GM12878 (cell line): ENCODE data around the gene SOX12. TPM values are rescaled to one million over a fixed set of nuclear protein-coding genes. Genes with fewer than 3 reads are reported as not detected.

Source experiments
- MTA3 ChIP-seq: IDR thresholded peaks from 2 replicates; pipeline ENCODE4 v1.6.1; 2012; ENCODE audit warnings: low read length, inconsistent platforms, borderline replicate concordance
- NFXL1 ChIP-seq: fragments of 450-650 bp; IDR thresholded peaks from 2 replicates; pipeline ENCODE4 v1.6.1; 2017; ENCODE audit warnings: antibody characterized with exemption, mild to moderate bottlenecking, borderline replicate concordance
- RB1 ChIP-seq: fragments of 450-650 bp; formaldehyde crosslinking; IDR thresholded peaks from 2 replicates; pipeline ENCODE4 v1.6.1; 2017; ENCODE audit warnings: mild to moderate bottlenecking, borderline replicate concordance
- SIN3A ChIP-seq: IDR thresholded peaks from 2 replicates; pipeline ENCODE4 v1.6.1; 2012; ENCODE audit warnings: low read depth, low read length, improper control_type of control experiment
- SPI1 ChIP-seq: IDR thresholded peaks from 2 replicates; pipeline ENCODE4 v1.6.1; 2011; ENCODE audit warnings: low read depth, mild to moderate bottlenecking, low read length, moderate library complexity, borderline replicate concordance; ENCODE audit not compliant: insufficient read depth
- TCF7 ChIP-seq: IDR thresholded peaks from 2 replicates; pipeline ENCODE4 v1.6.1; 2014; ENCODE audit warnings: antibody characterized with exemption, borderline replicate concordance
- polyA plus RNA-seq, 11 experiments: library from polyadenylated mRNA; depleted of rRNA in 4 of 11; unstranded in 6 of 11; stranded (reverse) in 5 of 11; fragments of >200 nt; fragmentation: Nextera tagmentation in 4 of 11; fragmentation: Illumina TruSeq in 1 of 11; extraction: Ambion mirVana in 4 of 11; extraction: Trizol in 1 of 11; gene quantifications; 1 replicate in 1 of 11; 2 replicates in 10 of 11; pipeline versions ENCODE4 v1.2.1 to v1.2.3, GENCODE V29; 2011 to 2016; ENCODE audit warnings: inconsistent platforms in 2 of 11, missing spikeins in 2 of 11, low read depth in 1 of 11
- total RNA-seq, 4 experiments: library from RNA; depleted of rRNA in 3 of 4; stranded (reverse); fragments of >200 nt in 3 of 4; fragmentation: Illumina TruSeq in 1 of 4; extraction: Trizol in 1 of 4; gene quantifications; 2 replicates each; pipeline versions ENCODE4 v1.2.1 to v1.2.3, GENCODE V29; 2013 to 2021
- TF ChIP-seq, protein P1 (sequence below): IDR thresholded peaks from 2 replicates; pipeline ENCODE4 v1.6.1; 2012; ENCODE audit warnings: improper control_type of control experiment, low read depth, low read length; ENCODE audit not compliant: insufficient replicate concordance

The SOX12 gene
- total and polyA plus RNA-seq, 10 of the 15 experiments (the other 5 are each of a cell fraction or from before 2014, with no cell fraction given): 0.50 to 17.9 (median 1.4) TPM

- TF ChIP-seq, protein P1, sequence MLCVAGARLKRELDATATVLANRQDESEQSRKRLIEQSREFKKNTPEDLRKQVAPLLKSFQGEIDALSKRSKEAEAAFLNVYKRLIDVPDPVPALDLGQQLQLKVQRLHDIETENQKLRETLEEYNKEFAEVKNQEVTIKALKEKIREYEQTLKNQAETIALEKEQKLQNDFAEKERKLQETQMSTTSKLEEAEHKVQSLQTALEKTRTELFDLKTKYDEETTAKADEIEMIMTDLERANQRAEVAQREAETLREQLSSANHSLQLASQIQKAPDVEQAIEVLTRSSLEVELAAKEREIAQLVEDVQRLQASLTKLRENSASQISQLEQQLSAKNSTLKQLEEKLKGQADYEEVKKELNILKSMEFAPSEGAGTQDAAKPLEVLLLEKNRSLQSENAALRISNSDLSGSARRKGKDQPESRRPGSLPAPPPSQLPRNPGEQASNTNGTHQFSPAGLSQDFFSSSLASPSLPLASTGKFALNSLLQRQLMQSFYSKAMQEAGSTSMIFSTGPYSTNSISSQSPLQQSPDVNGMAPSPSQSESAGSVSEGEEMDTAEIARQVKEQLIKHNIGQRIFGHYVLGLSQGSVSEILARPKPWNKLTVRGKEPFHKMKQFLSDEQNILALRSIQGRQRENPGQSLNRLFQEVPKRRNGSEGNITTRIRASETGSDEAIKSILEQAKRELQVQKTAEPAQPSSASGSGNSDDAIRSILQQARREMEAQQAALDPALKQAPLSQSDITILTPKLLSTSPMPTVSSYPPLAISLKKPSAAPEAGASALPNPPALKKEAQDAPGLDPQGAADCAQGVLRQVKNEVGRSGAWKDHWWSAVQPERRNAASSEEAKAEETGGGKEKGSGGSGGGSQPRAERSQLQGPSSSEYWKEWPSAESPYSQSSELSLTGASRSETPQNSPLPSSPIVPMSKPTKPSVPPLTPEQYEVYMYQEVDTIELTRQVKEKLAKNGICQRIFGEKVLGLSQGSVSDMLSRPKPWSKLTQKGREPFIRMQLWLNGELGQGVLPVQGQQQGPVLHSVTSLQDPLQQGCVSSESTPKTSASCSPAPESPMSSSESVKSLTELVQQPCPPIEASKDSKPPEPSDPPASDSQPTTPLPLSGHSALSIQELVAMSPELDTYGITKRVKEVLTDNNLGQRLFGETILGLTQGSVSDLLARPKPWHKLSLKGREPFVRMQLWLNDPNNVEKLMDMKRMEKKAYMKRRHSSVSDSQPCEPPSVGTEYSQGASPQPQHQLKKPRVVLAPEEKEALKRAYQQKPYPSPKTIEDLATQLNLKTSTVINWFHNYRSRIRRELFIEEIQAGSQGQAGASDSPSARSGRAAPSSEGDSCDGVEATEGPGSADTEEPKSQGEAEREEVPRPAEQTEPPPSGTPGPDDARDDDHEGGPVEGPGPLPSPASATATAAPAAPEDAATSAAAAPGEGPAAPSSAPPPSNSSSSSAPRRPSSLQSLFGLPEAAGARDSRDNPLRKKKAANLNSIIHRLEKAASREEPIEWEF: no peak
- peak; percentile 71; the same call in 1 of the 2 replicates for TF ChIP-seq RB1
- no peak for TF ChIP-seq SPI1
- no peak for TF ChIP-seq TCF7
- TF ChIP-seq MTA3: no peak
- TF ChIP-seq NFXL1: no peak
- 0 out of 2 replicates have a peak, but pooled peaks have one; percentile 48 for TF ChIP-seq SIN3A
- TF ChIP-seq, all 136 proteins: peak for 29
Measured at GRCh38 chr20:325045-325888, at the start of gene SOX12 (continued).
